GM21381 (cell line): ENCODE data around the gene SULT1C2.

Experiments
- ATAC-seq: cut with Tn5 transposase; IDR thresholded peaks from one replicate; pipeline ENCODE4 v1.9.1; 2021; ENCODE audit warnings: mild to moderate bottlenecking, moderate library complexity; ENCODE audit not compliant: unreplicated experiment

SULT1C2 gene

GRCh38 chr2:108287169-108287568, 1.5 kb upstream of the SULT1C2 start:
- no peak for ATAC-seq

GRCh38 chr2:108293850-108294249, 5.2 kb downstream of the SULT1C2 start:
- ATAC-seq: no peak

- no peak for ATAC-seq
Observed at GRCh38 chr2:108297436-108298141, 8.9 kb downstream of the SULT1C2 start.

GRCh38 chr2:108301558-108301957, 12.9 kb downstream of the SULT1C2 start:
- ATAC-seq: no peak

- ATAC-seq: peak; percentile 50
Observed at GRCh38 chr2:108304975-108305374, 16.3 kb downstream of the SULT1C2 start.

GRCh38 chr2:108305901-108306300, 17.2 kb downstream of the SULT1C2 start:
- ATAC-seq: no peak

GRCh38 chr2:108309903-108310302, 21.2 kb downstream of the SULT1C2 start:
- ATAC-seq: no peak

- ATAC-seq: no peak
Observed at GRCh38 chr2:108314586-108315296, 26.0 kb downstream of the SULT1C2 start.

GRCh38 chr2:108315444-108315934, 26.8 kb downstream of the SULT1C2 start:
- no peak for ATAC-seq

GRCh38 chr2:108316033-108316432, 27.3 kb downstream of the SULT1C2 start:
- no peak for ATAC-seq

GRCh38 chr2:108316461-108317258, 28.0 kb downstream of the SULT1C2 start:
- ATAC-seq: no peak

- no peak for ATAC-seq
Observed at GRCh38 chr2:108320326-108320922, 31.7 kb downstream of the SULT1C2 start.

GRCh38 chr2:108323619-108324018, 34.9 kb downstream of the SULT1C2 start:
- no peak for ATAC-seq

GRCh38 chr2:108324531-108325255, 36.0 kb downstream of the SULT1C2 start:
- ATAC-seq: no peak

- ATAC-seq: no peak
Observed at GRCh38 chr2:108325756-108326155, 37.1 kb downstream of the SULT1C2 start.

GRCh38 chr2:108329771-108330170, 41.1 kb downstream of the SULT1C2 start:
- ATAC-seq: no peak

- no peak for ATAC-seq
Observed at GRCh38 chr2:108330979-108331378, 42.3 kb downstream of the SULT1C2 start.

GRCh38 chr2:108345951-108346350, 57.3 kb downstream of the SULT1C2 start:
- no peak for ATAC-seq

GRCh38 chr2:108346827-108347226, 58.1 kb downstream of the SULT1C2 start:
- no peak for ATAC-seq

GRCh38 chr2:108347786-108348185, 59.1 kb downstream of the SULT1C2 start:
- ATAC-seq: no peak
